ENCODE results near the gene GDF3. TPM values are rescaled to one million over a fixed set of nuclear protein-coding genes. Genes with fewer than 3 reads are reported as not detected.
A peak's percentile ranks its signal among the peaks of the same experiment; 100 is the strongest.
"Not testable (repeated sequence)": the region's sequence is repeated elsewhere in the genome, so short reads cannot be mapped to it uniquely, and the experiment has no call there.

Gene GDF3
- 77.7 TPM for total RNA-seq (ENCODE audit: unreplicated experiment)
- long read RNA-seq, transcript GDF3-201 (2 exons, 1,239 nt): major isoform, 87 of 89 reads
- long read RNA-seq, partial matches to known transcripts: 2 of 89 reads
- long read RNA-seq, other reads (novel, unspliced or antisense): 0 of 89 reads

DNA sequence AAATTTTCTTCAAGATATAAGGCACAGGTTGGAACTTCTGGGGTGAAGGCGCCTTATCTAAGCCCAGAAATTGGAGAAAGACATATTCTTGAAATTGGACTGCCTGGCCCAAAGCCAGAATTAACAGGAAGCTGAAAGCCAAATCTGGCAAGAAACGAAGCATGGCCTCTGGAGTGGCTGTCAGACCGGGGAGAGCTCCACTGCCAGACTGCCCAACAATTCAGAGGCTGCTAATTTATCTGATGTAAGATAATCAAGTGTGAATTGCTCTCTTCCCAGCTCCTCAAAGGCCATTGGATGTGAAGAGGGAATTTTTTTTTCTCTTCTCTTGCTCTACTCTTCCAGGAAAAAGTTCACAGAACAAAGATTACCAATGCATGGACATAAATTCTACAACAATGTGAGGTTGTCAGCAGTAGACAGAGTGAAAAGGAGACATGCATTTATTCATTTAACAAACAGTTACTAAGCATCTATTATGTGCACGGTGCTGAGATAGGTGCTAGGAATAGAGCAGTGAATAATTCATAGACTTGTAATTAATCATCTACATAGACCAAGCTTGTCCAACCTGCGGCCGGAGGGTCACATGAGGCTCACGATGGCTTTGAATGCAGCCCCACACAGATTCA, at the start of gene GDF3:
Gene GDF3, minus strand, starts transcription at position 210 of the 632 bp plus-strand sequence. Its CDS starts 47 bp downstream, at position 163.
- peaks cover 34% of the 10 kb centered on the region for H3K4me1 Mint-ChIP-seq (ENCODE audit: unreplicated experiment)
- H3K36me3 Mint-ChIP-seq (ENCODE audit: low read depth, unreplicated experiment): peaks cover 7% of the 10 kb centered on the region
- peak; percentile 37 for DNase-seq (ENCODE audit: low spot score)
- H3K27me3 Mint-ChIP-seq (ENCODE audit: unreplicated experiment): peaks cover 10% of the 10 kb centered on the region
- peak within 1 kb of the TSS; percentile 92 for H3K27ac Mint-ChIP-seq (ENCODE audit: unreplicated experiment)
- H3K9me3 Mint-ChIP-seq (ENCODE audit: unreplicated experiment): no peaks in the 10 kb centered on the region
- TF ChIP-seq, protein P1, sequence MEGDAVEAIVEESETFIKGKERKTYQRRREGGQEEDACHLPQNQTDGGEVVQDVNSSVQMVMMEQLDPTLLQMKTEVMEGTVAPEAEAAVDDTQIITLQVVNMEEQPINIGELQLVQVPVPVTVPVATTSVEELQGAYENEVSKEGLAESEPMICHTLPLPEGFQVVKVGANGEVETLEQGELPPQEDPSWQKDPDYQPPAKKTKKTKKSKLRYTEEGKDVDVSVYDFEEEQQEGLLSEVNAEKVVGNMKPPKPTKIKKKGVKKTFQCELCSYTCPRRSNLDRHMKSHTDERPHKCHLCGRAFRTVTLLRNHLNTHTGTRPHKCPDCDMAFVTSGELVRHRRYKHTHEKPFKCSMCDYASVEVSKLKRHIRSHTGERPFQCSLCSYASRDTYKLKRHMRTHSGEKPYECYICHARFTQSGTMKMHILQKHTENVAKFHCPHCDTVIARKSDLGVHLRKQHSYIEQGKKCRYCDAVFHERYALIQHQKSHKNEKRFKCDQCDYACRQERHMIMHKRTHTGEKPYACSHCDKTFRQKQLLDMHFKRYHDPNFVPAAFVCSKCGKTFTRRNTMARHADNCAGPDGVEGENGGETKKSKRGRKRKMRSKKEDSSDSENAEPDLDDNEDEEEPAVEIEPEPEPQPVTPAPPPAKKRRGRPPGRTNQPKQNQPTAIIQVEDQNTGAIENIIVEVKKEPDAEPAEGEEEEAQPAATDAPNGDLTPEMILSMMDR (IDR thresholded peaks at IDR 0.05; ENCODE audit: unreplicated experiment): no peak
- peak within 1 kb of the TSS; percentile 57 for H3K4me3 Mint-ChIP-seq (ENCODE audit: unreplicated experiment)

DNA sequence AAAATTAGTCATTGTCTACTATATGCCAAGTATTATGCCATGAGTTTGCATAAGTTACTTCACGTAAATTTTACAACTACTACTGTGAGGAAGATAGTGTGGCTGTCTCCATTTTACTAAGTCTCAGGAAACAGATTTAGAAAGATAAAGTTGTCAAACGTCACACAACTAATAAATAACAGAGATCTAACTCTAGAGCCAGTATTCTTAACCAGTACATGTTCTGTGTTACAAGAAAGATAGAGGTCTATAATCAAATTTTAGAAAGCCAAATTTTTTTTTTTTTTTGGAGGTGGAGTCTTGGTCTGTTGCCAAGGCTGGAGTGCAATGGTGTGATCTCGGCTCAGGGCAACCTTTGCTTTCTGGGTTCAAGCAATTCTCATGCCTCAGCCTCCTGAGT, 37.4 kb upstream of the GDF3 start:
- H3K4me1 Mint-ChIP-seq (ENCODE audit: unreplicated experiment): peaks cover 30% of the 10 kb centered on the region

DNA sequence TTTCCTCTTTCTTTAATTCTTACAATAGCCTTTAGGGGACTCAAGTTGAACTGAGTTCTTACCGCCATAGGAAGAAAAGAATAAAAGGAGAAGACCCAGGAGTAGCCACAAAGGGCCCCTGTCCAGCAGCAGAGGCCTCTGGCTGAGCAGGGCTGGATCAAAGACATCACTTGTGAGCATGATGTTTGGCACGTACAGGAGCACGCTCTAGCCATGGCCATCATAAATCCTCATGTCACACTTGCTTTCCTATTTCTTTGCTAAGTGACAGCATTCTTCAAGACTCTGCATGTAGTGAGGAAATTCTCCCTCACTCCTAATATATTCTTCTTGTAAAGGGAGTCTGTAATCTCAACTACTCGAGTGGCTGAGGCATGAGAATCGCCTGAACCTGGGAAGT, 35.9 kb upstream of the GDF3 start:
- Mint-ChIP-seq H3K4me1 (ENCODE audit: unreplicated experiment) (peaks cover 23% of the 10 kb centered on the region), H3K4me3 (ENCODE audit: unreplicated experiment) (no peak overlapping the region), H3K27me3 (ENCODE audit: unreplicated experiment) (peaks cover 1% of the 10 kb centered on the region), H3K9me3 (ENCODE audit: unreplicated experiment) (no peaks in the 10 kb centered on the region), H3K27ac (ENCODE audit: unreplicated experiment) (peak overlapping the region; percentile 80), H3K36me3 (ENCODE audit: low read depth, unreplicated experiment) (no peaks in the 10 kb centered on the region)
- no peak for DNase-seq (ENCODE audit: low spot score)
- TF ChIP-seq, protein P1 (IDR thresholded peaks at IDR 0.05; ENCODE audit: unreplicated experiment): no peak

More for the DNA sequence above, 37.4 kb upstream of the GDF3 start:
- Mint-ChIP-seq H3K27me3 (ENCODE audit: unreplicated experiment) (peaks cover 1% of the 10 kb centered on the region), H3K27ac (ENCODE audit: unreplicated experiment) (no peak overlapping the region), H3K9me3 (ENCODE audit: unreplicated experiment) (no peaks in the 10 kb centered on the region), H3K36me3 (ENCODE audit: low read depth, unreplicated experiment) (no peaks in the 10 kb centered on the region), H3K4me3 (ENCODE audit: unreplicated experiment) (no peak overlapping the region)
- DNase-seq (ENCODE audit: low spot score): no peak
- TF ChIP-seq, protein P1 (IDR thresholded peaks at IDR 0.05; ENCODE audit: unreplicated experiment): no peak

DNA sequence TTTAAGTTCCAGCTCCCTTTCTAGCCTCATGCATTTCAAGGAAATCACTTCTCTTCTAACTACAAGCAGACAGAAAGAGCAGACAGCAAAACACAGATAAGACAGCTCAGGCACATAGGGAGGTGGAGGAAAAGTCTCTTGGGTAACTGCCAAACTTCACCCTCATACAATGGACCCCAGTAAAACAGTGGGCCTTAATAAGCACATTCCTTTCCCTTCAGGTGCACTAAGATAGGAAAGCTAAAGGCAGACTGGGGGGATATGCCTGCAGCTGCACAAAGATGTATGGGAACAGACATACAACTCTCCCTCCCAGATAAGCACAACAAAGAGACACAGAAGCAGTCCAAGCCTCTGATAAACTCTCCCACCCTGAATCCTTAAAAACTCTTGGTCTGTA, 35.4 kb upstream of the GDF3 start:
- peak overlapping the region; percentile 80 for H3K27ac Mint-ChIP-seq (ENCODE audit: unreplicated experiment)
- H3K4me3 Mint-ChIP-seq (ENCODE audit: unreplicated experiment); DNase-seq (ENCODE audit: low spot score); H3K9me3 Mint-ChIP-seq (ENCODE audit: unreplicated experiment); H3K36me3 Mint-ChIP-seq (ENCODE audit: low read depth, unreplicated experiment); H3K27me3 Mint-ChIP-seq (ENCODE audit: unreplicated experiment): not testable (repeated sequence)
- peaks cover 23% of the 10 kb centered on the region for H3K4me1 Mint-ChIP-seq (ENCODE audit: unreplicated experiment)

DNA sequence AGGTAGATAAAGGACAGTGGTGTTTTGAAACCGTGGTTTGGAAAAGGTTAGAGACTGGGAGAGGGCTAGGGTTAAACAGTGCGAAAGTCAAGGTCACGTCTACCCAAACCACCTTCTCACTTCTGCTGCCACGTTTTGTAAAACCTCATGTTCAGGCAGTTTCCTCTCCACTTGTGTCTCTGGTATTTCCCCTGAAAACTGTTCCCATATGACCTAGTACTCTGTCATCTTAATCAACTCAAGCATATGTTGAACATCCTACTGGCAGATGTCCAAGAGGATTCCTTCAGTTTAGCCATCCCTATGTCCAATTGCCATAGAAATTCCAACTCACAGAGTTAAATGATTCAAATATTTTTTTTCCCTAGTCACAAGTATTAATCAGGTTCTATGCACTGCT, 34.2 kb upstream of the GDF3 start:
- TF ChIP-seq, protein P1 (IDR thresholded peaks at IDR 0.05; ENCODE audit: unreplicated experiment): no peak
- no peak overlapping the region for H3K4me3 Mint-ChIP-seq (ENCODE audit: unreplicated experiment)
- peaks cover 23% of the 10 kb centered on the region for H3K4me1 Mint-ChIP-seq (ENCODE audit: unreplicated experiment)
- H3K27me3 Mint-ChIP-seq (ENCODE audit: unreplicated experiment): peaks cover 1% of the 10 kb centered on the region
- no peak for DNase-seq (ENCODE audit: low spot score)
- no peaks in the 10 kb centered on the region for H3K36me3 Mint-ChIP-seq (ENCODE audit: low read depth, unreplicated experiment)
- no peak overlapping the region for H3K27ac Mint-ChIP-seq (ENCODE audit: unreplicated experiment)
- H3K9me3 Mint-ChIP-seq (ENCODE audit: unreplicated experiment): no peaks in the 10 kb centered on the region
